Mononuclear cell (primary cell): ENCODE results near the gene SCGB3A2. TPM values are rescaled to one million over a fixed set of nuclear protein-coding genes. Genes with fewer than 3 reads are reported as not detected.
"Not testable (repeated sequence)": the region's sequence is repeated elsewhere in the genome, so short reads cannot be mapped to it uniquely, and the experiment has no call there.

Source experiments
- H3K27me3 ChIP-seq: 2 replicates; pipeline ENCODE4 v1.6.0; 2011; ENCODE audit warnings: low read length, control low read depth; ENCODE audit not compliant: insufficient read depth
- H3K4me1 ChIP-seq: 2 replicates; pipeline ENCODE4 v1.5.1; 2011; ENCODE audit warnings: mild to moderate bottlenecking, low read length, control low read depth; ENCODE audit not compliant: insufficient read depth
- H3K4me3 ChIP-seq: 2 replicates; pipeline ENCODE4 v1.5.1; 2011; ENCODE audit warnings: mild to moderate bottlenecking, low read length, moderate library complexity
- H3K9me3 ChIP-seq: 2 replicates; pipeline ENCODE4 v1.5.1; 2011; ENCODE audit warnings: low read depth, mild to moderate bottlenecking, control low read depth, low read length
- total RNA-seq: library from RNA; depleted of rRNA; stranded (reverse); fragments of >200 nt; gene quantifications from one replicate; pipeline ENCODE4 v1.2.3, GENCODE V29; 2012

SCGB3A2 gene
- total RNA-seq, 1 donor: not detected

DNA sequence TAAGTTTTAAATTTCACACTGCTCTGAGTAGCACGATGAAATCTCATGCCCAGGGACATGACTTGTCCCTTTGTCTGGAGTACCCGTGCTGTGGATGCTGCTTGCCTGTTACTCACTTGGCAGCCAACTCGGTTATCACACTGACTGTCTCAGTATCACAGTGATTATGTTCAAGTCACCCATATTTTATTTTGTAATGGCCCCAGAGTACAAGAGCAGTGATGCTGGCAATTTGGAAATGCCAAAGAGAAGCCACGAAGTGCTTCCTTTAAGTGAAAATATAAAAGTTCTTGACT is 22.8 kb upstream of the SCGB3A2 start:
- H3K4me3 ChIP-seq: no peak overlapping the region
- no peaks in the 10 kb centered on the region for H3K4me1 ChIP-seq
- no peaks in the 10 kb centered on the region for H3K9me3 ChIP-seq
- H3K27me3 ChIP-seq: no peaks in the 10 kb centered on the region

DNA sequence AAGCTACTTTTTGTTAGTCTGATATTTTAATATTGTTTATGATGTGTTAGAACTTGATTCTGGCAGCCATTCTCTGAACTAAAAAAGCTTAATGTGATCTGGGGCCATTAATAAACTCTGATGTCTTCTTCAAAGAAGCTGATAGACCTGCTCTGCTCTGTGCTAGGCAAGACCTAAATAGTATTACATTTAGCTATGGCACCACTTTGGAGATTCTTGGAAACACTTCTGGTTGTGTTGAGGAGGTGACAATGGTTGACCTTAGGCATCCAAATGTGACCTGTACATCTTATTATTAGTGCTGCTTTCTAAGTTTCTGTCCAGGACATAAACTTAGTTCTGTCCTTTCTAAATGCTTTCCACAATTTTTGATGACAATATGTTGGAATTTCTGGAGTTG is 21.7 kb upstream of the SCGB3A2 start:
- Histone ChIP-seq H3K27me3 (no peaks in the 10 kb centered on the region), H3K9me3 (no peaks in the 10 kb centered on the region), H3K4me3 (no peak overlapping the region), H3K4me1 (no peaks in the 10 kb centered on the region)

DNA sequence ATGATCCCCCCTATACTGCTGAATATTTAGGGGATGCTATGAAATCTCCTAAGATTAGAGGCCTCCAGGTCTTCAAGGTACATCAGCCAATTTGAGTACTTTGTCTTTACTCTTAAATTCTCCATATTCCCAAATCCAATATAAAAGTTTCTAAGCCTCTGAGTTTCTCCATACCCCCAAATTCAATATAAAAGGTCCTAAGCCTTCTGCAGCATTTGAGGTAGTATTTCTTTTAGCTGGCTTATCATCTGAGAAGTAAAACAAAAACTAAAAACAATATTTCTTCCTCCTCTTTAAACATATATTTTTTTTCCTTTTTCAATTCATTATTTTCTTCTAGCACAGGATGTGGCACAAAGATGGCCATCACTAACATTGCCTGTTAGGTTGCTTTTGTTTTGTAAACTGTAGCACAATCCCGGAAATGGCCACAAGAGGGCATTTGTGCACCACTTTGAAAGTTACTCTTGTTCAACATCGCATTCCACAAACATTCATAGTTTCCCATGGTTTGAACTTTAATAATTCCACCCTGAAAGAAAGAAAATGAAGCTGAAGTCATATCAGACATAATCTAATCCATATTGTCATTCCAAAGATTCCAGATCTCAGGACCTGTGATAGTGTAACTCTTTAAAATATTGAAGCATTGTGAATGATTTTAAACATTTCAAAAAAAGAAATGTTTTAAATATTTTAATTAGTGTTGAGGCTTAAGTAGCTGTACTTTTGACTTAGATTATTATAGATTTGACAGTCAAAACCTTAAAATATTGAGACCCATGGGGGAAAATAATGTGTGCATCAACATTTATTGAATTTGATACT is 21.0 kb upstream of the SCGB3A2 start:
- Histone ChIP-seq H3K27me3 (no peaks in the 10 kb centered on the region), H3K4me1 (no peaks in the 10 kb centered on the region), H3K4me3 (no peak overlapping the region), H3K9me3 (no peaks in the 10 kb centered on the region)

DNA sequence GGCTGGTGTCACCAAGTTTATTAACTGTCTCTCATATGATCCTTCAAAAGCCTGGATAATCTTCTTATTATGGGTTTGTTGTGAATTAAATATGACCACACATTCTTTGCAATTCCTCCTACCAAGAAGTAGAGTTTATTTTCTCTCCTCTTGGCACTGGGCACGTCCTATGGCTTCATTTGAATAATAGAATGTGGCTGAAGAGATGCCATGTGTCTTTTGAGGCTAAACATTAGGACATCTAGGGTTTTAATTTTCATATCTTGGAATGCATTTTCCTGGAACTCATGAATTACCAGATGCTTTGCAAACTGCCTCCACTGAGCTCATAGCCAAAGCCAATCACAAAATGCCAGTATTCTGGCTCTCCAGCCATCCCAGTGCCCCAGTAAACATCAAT is 19.9 kb upstream of the SCGB3A2 start:
- no peaks in the 10 kb centered on the region for H3K27me3 ChIP-seq
- no peak overlapping the region for H3K4me3 ChIP-seq
- H3K4me1 ChIP-seq: no peaks in the 10 kb centered on the region
- H3K9me3 ChIP-seq: no peaks in the 10 kb centered on the region

DNA sequence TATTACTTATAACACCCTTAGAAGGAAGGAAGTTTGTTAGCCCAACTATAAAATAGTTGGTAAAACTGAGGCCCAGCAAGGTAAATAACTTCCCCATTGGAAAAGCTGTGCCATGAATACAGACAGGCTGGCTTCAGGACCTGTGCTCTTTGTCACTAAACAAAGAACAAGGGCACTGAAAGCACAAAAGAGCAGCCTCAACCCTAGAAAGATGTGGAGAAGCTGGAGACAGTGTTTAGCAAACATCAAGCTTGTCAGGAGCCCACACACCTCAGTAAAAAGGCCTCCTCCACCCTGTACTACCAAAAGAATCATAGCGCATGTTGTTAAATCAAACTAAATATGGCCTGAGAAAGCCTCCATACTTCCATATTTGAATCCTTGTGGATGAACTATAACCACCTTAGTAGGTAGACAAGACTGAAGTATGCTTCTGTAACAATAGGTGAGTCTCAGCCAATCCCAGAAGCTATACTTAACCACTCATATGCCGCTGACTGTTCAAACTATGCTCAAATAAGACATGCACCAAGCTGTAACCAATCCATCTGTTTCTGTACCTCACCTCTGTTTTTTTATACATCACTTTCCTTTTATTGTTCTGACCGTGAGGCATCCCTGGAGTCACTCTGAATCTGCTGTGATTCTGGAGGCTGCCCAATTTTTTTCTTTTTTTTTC is 18.4 kb upstream of the SCGB3A2 start:
- H3K4me3 ChIP-seq: no peak overlapping the region
- no peaks in the 10 kb centered on the region for H3K9me3 ChIP-seq
- no peaks in the 10 kb centered on the region for H3K4me1 ChIP-seq
- no peaks in the 10 kb centered on the region for H3K27me3 ChIP-seq

DNA sequence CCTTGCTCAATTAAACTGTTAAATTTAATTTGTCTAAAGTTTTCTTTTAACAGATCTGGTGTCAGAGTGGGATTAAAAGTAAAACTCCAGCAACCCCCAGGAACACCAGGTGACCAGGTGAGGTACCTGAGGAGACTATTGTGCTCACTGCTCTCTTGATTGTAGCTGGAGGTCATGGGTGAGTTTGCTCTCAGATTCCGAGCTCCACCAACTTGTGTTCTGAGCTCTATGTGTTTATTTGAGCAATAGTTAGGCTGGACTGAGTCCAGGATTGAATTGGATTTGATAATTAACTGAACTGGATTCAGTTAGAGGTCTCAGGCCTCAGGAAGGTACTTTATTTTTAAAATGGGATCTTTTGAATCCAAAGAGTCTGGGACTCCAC is 17.9 kb upstream of the SCGB3A2 start:
- Histone ChIP-seq H3K4me3 (no peak overlapping the region), H3K27me3 (no peaks in the 10 kb centered on the region), H3K4me1 (no peaks in the 10 kb centered on the region), H3K9me3 (no peaks in the 10 kb centered on the region)

DNA sequence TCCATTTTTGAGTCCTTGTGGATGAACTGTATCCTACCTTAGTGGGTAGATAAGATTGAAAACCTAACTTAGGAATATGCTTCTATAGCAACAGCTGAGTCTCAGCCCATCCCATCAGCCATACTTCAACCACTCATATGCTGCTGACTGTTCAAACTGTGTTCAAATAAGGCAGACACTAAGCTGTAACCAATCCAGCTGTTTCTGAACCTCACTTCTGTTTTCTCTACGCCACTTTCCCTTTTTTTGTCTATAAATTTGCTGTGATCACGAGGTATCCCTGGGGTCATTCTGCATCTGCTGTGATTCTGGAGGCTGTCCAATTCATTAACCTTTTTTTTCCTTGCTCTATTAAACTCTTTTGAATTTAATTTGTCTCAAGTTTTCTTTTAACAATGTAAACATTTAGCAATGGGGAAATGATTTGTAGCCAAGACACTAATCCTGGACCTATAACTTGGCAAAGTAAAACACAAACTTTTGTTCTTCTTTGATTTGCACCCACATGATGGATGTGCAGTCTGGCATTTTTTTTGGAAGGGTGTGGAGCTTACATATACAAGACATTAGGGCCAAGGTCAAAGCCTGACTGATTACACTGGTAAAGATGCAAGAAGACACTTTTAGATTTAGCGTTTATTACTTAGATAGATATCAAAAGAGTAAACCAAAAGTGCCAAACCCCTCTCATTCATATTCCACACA is 14.9 kb upstream of the SCGB3A2 start:
- Histone ChIP-seq H3K4me3 (no peak overlapping the region), H3K9me3 (no peaks in the 10 kb centered on the region), H3K27me3 (no peaks in the 10 kb centered on the region), H3K4me1 (no peaks in the 10 kb centered on the region)

DNA sequence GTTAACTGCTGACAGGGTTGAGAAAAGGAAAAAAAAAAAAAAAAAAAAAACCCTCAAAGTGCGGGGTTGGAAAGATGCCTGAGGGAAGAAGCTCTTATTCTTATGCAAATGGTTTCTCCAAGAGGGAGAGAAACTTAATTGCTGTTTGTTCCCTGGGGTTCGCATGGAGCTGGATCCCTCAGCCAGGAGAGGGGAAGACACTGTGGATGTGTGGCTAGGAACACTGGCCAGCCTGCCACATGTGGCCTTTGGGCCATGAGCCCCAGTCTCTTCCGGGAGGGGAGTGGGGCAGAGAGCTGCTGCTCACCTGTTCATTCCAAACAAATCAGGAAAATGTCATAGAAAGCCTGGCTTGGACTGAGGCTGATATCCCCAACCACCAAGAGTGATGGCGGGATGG is 9.4 kb upstream of the SCGB3A2 start:
- no peaks in the 10 kb centered on the region for H3K9me3 ChIP-seq
- H3K4me3 ChIP-seq: no peak overlapping the region
- H3K27me3 ChIP-seq: no peaks in the 10 kb centered on the region
- H3K4me1 ChIP-seq: no peaks in the 10 kb centered on the region

DNA sequence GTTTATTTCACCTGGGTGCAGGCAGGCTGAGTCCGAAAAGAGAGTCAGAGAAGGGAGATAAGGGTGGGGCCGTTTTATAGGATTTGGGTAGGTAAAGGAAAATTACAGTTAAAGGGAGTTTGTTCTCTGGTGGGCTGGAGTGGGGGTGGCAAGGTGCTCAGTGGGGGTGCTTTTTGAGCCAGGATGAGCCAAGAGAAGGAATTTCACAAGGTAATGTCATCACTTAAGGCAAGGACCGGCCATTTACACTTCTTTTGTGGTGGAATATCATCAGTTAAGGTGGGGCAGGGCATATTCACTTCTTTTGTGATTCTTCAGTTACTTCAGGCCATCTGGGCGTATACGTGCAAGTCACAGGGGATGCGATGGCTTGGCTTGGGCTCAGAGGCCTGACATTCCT is 8.6 kb upstream of the SCGB3A2 start:
- H3K27me3 ChIP-seq, H3K4me1 ChIP-seq, H3K9me3 ChIP-seq, H3K4me3 ChIP-seq: not testable (repeated sequence)

DNA sequence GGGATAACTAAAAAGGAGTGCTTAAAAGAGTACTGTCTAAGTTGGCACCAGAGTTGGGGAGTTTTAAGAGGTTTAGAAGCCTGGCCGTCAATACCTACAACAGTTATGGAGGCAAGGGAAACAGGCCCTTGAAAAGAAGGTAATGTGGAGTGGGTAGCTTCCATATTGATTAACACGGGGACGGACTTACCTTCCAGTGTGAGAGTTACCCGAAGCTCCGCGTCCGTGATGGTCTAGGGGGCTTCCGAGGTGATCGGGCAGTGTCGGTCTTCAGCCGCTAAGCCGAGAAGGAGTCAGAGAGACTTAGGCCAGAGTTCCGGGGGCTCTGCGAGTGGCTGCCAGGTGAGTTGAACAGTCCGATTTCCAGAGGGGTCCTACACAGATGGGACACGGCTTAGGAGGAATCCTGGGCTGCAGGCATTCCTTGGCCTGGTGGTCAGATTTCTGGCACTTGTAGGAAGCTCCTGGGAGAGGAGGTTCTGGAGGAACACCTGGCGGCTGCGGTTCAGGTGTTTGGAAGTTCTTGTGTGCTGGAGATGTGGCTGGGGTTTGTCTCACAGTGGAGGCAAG is 6.4 kb upstream of the SCGB3A2 start:
- H3K4me3 ChIP-seq, H3K9me3 ChIP-seq, H3K27me3 ChIP-seq, H3K4me1 ChIP-seq: not testable (repeated sequence)

DNA sequence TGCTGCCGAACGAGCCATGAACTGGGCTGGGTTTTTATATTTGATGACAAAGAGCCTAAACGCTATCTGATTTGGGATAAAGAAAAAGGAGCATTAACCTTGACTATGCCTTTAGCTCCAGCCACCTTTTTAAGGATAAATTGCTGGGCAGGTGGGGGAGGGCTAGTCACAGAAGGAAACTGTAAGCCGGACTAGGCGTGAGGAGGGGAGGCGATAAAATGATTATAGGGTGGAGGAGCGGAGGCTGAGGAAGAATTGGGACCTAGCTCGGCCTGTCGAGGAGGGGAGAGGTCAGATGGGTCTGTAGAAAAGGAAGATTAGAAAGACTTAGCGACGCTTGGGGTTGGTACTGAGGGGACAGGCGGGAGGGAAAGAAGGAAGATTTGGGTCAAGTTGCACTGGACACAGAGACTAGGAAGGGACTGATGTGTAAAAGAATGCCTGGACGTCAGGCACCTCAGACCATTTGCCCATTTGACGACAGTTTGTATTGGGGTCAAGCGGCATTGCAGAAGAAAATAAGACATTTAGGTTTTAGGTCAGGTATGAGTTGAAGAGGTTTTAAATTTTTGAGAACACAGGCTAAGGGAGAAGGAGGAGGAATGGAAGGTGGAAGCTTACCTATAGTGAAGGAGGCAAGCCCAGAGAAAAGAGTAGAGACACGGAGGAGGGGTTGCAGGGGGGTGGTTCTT is 5.6 kb upstream of the SCGB3A2 start:
- not testable (repeated sequence) for H3K27me3 ChIP-seq, H3K9me3 ChIP-seq, H3K4me1 ChIP-seq, H3K4me3 ChIP-seq

DNA sequence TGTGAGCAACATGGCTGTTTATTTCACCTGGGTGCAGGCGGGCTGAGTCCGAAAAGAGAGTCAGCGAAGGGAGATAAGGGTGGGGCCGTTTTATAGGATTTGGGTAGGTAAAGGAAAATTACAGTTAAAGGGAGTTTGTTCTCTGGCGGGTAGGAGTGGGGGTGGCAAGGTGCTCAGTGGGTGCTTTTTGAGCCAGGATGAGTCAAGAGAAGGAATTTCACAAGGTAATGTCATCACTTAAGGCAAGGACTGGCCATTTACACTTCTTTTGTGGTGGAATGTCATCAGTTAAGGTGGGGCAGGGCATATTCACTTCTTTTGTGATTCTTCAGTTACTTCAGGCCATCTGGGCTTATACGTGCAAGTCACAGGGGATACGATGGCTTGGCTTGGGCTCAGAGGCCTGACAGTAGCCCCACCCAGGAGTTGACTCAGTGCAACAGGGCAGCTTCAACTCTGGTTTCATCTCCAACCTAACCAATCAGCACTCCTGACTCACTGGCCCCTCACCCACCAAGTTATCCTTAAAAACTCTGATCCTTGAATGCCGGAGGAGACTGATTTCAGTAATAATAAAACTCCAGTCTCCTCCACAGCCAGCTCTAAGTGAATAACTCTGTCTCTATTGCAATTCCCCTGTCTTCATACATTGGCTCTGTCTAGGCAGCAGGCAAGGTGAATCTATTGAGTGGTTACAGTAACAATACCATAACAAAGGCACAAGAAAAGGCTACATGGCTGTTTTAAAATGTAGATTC is 4.2 kb upstream of the SCGB3A2 start:
- not testable (repeated sequence) for H3K27me3 ChIP-seq, H3K4me1 ChIP-seq, H3K9me3 ChIP-seq, H3K4me3 ChIP-seq

DNA sequence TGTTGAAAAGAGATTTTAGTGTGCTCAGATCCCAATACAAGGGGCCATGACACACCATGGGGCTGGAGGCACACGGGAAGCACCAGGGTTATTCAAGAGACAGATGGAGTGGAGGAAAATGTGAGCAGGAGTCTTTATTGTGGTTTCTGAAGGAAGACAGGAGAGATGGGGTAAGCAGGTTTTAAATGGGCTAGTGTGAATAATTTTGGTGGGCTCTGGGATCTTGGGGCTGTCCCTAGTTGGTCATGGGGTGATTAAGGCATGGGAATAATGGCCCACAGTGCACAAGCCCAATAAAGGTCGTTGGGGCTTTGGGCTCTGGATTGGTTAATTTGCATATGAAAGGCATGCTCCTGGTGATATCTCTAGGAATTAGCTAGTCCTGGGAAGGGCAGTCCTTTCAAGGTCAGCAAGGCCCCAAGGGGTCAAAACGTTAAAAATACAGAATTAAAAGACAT is 3.6 kb upstream of the SCGB3A2 start:
- H3K27me3 ChIP-seq: no peaks in the 10 kb centered on the region
- H3K9me3 ChIP-seq: no peaks in the 10 kb centered on the region
- H3K4me1 ChIP-seq: no peaks in the 10 kb centered on the region
- no peak overlapping the region for H3K4me3 ChIP-seq

DNA sequence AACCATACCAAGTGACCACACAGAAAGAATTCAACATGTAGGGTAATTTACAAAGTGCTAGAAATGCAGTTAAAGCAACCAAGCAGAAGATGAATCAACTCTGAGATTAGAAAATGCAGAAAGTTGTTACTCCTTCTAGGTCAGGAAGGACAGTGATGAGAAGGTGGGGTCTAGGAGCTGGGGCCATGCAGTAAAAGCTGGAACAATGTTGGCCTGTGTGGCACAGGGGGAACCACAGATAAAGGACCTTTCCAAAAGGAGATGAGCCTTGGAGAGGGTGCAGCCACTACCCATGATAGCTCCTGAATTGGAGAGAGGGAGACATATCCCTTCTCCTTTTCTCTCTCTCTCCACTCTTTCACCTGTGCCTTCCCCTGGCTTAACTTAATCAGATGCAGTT is 2.4 kb upstream of the SCGB3A2 start:
- no peaks in the 10 kb centered on the region for H3K27me3 ChIP-seq
- H3K4me3 ChIP-seq: no peak overlapping the region
- H3K4me1 ChIP-seq: no peaks in the 10 kb centered on the region
- H3K9me3 ChIP-seq: no peaks in the 10 kb centered on the region
